ENCODE data around the gene RABGGTA. TPM values are rescaled to one million over a fixed set of nuclear protein-coding genes. Genes with fewer than 3 reads are reported as not detected.

Gene RABGGTA
- total RNA-seq, 3 donors from 2014 or later: 24.8 to 41.6 (median 34.4) TPM

DNA sequence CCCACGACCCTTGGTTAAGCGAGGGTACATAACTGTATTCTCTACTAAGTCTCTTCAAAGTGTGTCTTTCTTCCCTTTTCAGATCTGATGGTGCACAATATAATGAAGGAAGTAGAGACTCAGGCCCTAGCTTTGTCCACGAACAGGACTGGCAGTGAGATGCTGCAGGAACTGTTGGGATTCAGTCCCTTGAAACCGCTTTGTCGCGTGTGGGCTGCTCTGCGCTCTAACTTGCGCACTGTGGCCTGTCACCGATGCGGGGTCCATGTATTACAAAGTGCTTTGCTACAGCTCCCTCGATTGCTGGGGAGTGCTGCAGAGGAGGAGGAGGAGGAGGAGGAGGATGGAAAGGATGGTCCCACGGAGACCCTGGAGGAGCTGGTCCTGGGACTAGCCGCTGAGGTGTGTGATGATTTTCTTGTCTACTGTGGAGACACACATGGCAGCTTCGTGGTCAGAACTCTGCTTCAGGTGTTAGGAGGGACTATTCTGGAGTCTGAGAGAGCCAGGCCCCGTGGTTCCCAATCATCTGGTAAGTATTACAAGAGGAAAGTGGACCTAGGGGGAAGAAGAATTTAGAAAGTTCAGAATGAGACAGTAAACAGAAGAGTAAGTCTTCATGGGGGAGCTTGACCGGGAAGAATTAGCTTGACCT is 29.1 kb upstream of the RABGGTA start:
- H3K4me1 ChIP-seq: peaks cover 4 to 11% of the 10 kb centered on the region in 2 donors
- H3K9me3 ChIP-seq: no peaks in the 10 kb centered on the region
- peak overlapping the region; percentile 92 to 95 for H3K27ac ChIP-seq
- DNase-seq (ENCODE audit: low spot score in 2 of 2): no peak
- TF ChIP-seq, protein P1, sequence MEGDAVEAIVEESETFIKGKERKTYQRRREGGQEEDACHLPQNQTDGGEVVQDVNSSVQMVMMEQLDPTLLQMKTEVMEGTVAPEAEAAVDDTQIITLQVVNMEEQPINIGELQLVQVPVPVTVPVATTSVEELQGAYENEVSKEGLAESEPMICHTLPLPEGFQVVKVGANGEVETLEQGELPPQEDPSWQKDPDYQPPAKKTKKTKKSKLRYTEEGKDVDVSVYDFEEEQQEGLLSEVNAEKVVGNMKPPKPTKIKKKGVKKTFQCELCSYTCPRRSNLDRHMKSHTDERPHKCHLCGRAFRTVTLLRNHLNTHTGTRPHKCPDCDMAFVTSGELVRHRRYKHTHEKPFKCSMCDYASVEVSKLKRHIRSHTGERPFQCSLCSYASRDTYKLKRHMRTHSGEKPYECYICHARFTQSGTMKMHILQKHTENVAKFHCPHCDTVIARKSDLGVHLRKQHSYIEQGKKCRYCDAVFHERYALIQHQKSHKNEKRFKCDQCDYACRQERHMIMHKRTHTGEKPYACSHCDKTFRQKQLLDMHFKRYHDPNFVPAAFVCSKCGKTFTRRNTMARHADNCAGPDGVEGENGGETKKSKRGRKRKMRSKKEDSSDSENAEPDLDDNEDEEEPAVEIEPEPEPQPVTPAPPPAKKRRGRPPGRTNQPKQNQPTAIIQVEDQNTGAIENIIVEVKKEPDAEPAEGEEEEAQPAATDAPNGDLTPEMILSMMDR (IDR thresholded peaks at IDR 0.05): no peak
- no peak for TF ChIP-seq POLR2A (IDR thresholded peaks at IDR 0.05)
- TF ChIP-seq POLR2AphosphoS5 (IDR thresholded peaks at IDR 0.05): no peak
- intact Hi-C loops (cut with DNase I; ENCODE audit: low total_unique reads): loop anchor here (10.0 kb wide), 1 partner anchor 56 kb away; the partner anchor contains the start of gene TINF2
- no peaks in the 10 kb centered on the region for H3K27me3 ChIP-seq
- peak overlapping the region; percentile 63 to 99 (median 94) for H3K4me3 ChIP-seq
- peaks cover 19% of the 10 kb centered on the region for H3K36me3 ChIP-seq

DNA sequence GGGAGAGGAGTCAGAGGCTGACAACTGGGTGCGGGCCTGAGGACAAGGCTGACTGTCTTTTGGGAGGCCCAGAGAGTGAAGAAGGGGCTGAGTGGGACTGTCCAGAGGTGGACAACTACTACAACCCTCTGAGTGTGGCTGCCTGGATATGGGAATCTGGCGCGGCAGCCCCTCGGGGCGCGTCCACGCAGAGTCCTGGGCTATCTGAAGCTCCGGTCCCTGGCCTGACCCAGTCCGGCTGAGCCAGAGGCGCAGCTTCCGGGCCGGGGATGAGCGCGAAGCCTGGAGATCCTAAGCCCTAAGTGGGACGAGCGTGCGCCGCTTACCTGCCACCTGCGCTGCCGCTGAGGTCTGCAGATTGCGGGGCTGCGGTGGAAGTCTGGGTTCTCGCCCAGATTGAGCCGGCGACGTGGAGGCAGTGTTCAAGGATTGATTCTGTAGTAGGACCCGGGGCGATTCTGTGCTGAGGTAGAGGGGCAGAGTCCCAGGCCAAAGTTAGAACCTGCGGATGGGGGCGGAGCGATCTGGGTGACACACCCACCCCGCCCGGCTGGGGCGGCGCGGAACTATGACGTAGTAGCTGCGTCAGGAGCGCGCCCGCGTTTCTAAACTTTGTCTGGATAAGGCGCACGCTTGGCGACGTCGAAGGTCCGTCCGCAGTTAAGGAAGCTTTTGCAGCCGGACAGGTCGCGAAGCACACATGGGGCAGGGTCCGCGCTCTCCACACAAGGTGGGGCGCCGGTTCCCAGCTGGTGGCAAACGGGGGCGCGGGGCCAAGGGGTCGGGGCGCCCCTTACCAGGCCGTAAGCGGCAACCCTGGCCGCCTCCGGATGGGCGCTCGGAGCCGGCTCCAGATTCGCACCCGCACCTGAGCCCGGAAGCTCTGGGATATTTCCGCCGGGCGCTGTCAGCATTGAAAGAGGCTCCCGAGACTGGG is 28.1 kb upstream of the RABGGTA start, which contains the start of the genes DHRS1 and NOP9:
Gene DHRS1 (minus strand): TSS at position 526 of the 937 bp plus-strand sequence. CDS start 674 bp downstream, outside the sequence.
Gene NOP9 (plus strand): TSS at position 596 of the 937 bp plus-strand sequence. CDS start 105 bp downstream, at position 701.
- intact Hi-C loops (cut with DNase I; ENCODE audit: low total_unique reads): loop anchor here (10.0 kb wide), 1 partner anchor 55 kb away; the partner anchor contains the start of gene TINF2
- peak within 1 kb of the TSS; percentile 92 to 95 for H3K27ac ChIP-seq
- H3K4me3 ChIP-seq: peak within 1 kb of the TSS; percentile 63 to 99 (median 94)
- H3K36me3 ChIP-seq: peaks cover 16% of the 10 kb centered on the region
- no peaks in the 10 kb centered on the region for H3K27me3 ChIP-seq
- peak; percentile 87 to 93 for DNase-seq (ENCODE audit: low spot score in 2 of 2)
- H3K9me3 ChIP-seq: no peaks in the 10 kb centered on the region
- TF ChIP-seq POLR2A (IDR thresholded peaks at IDR 0.05): peak; percentile 72
- peak; percentile 92 to 93 (median 92) for TF ChIP-seq POLR2AphosphoS5 (IDR thresholded peaks at IDR 0.05)
- TF ChIP-seq, protein P1 (IDR thresholded peaks at IDR 0.05): no peak
- peaks cover 4 to 11% of the 10 kb centered on the region in 2 donors for H3K4me1 ChIP-seq

DNA sequence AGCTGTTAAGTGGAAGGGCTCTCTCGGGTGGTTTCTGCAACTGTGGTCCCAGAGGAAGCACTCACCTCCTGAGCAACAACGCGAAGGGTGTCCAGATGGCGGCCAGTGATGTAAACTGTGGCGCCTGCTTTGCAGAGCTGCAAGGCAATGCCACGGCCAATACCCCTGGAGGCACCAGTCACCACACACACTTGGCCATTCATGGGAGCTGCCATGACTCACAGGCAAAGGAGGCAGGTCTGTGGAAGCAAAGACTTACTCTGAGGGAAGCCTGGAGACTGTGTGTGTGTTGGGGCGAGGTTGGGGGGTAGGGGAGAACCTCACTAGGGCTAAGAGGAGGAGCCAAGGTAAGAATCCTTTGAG is 27.5 kb upstream of the RABGGTA start:
- Histone ChIP-seq H3K9me3 (no peaks in the 10 kb centered on the region), H3K4me1 (peaks cover 4 to 11% of the 10 kb centered on the region in 2 donors), H3K27me3 (no peaks in the 10 kb centered on the region), H3K27ac (peak overlapping the region; percentile 92 to 95), H3K4me3 (peak overlapping the region; percentile 63 to 99 (median 94)), H3K36me3 (peaks cover 9% of the 10 kb centered on the region)
- TF ChIP-seq POLR2A (IDR thresholded peaks at IDR 0.05): no peak
- TF ChIP-seq POLR2AphosphoS5 (IDR thresholded peaks at IDR 0.05): no peak
- TF ChIP-seq, protein P1 (IDR thresholded peaks at IDR 0.05): no peak
- peak in 1 of 2 donors; percentile 41 for DNase-seq (ENCODE audit: low spot score in 2 of 2)
- intact Hi-C loops (cut with DNase I; ENCODE audit: low total_unique reads): no loop called here

DNA sequence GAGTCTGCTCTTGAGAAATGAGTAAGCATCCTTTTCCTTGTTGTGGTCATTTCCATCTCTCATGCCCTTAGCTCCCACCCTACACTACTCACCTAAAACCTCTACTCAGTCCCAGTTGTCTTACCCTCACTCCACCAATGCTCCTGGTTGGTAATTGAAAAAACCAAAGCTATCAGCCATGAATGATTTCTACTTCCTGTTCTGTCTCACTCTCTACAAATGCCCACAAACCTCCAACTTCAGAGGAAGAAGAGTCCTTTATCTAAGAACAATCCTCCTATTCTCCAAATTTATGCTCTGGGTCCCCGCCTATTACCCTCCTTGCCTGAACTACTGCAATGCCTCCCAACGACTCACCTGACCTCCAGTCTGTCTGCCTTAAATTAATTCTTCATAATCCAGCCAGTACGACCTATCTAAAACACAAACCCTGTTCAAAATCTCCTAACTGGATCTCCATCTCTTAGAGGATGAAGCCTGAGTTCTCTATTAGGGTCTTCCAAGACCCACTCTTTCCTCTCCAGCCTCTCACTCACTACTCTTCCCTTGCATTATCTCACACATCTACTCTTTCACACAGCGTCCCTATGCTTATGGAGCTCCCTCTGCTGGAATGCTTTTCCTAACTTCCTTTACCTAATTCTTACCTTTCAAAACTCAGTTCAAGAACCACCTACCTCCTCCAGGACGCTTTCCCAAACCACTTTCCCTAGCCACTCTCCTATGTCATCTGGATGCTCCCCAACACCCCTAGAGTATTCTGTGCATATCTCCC is 26.0 kb upstream of the RABGGTA start:
- H3K27me3 ChIP-seq: no peaks in the 10 kb centered on the region
- DNase-seq (ENCODE audit: low spot score in 2 of 2): no peak
- intact Hi-C loops (cut with DNase I; ENCODE audit: low total_unique reads): no loop called here

More for the DNA sequence above, 26.0 kb upstream of the RABGGTA start:
- TF ChIP-seq, protein P1 (IDR thresholded peaks at IDR 0.05): peak in 2 of 3 donors; percentile 1 to 37
- TF ChIP-seq POLR2A (IDR thresholded peaks at IDR 0.05): no peak
- peak overlapping the region; percentile 3 to 34 for H3K27ac ChIP-seq
- no peak overlapping the region for H3K4me3 ChIP-seq
- H3K36me3 ChIP-seq: peaks cover 4% of the 10 kb centered on the region
- peaks cover 4 to 11% of the 10 kb centered on the region in 2 donors for H3K4me1 ChIP-seq
- H3K9me3 ChIP-seq: no peaks in the 10 kb centered on the region

All from breast epithelium (tissue), 4 donors.